Measurements from ENCODE around the gene ELL2. TPM values are rescaled to one million over a fixed set of nuclear protein-coding genes. Genes with fewer than 3 reads are reported as not detected.

ELL2 gene
- total RNA-seq, 6 experiments from 2014 or later = 74.3 to 96.4 (median 84.5) TPM

GRCh38 chr5:95868136-95868535 lies 93.5 kb downstream of the ELL2 start:
- WGBS (ENCODE audit: insufficient coverage, low coverage, low lambda C conversion rate, missing lambda C conversion rate) = 92% methylated on average over 4 of the region's 4 CpGs
- ATAC-seq (no peak), DNase-seq (no peak)
- TF ChIP-seq CTCF (IDR thresholded peaks at IDR 0.05) = no peak
- TF ChIP-seq POLR2A (IDR thresholded peaks at IDR 0.05) = no peak
- Histone ChIP-seq H3K36me3 (no peaks in the 10 kb centered on the region), H3K27ac (no peak overlapping the region), H3K9me3 (no peaks in the 10 kb centered on the region), H3K4me1 (peaks cover 0 to 43% (median 7%) of the 10 kb centered on the region in 4 donors), H3K27me3 (no peaks in the 10 kb centered on the region), H3K4me3 (no peak overlapping the region)
- intact Hi-C loops (cut with DNase I) = no loop called here

- H3K36me3 ChIP-seq = no peaks in the 10 kb centered on the region
- ATAC-seq (no peak), DNase-seq (peak in 1 of 3 donors; percentile 20)
- no peak overlapping the region for H3K27ac ChIP-seq
- intact Hi-C loops (cut with DNase I) = no loop called here
- H3K27me3 ChIP-seq = no peaks in the 10 kb centered on the region
- H3K4me3 ChIP-seq = no peak overlapping the region
- TF ChIP-seq POLR2A (IDR thresholded peaks at IDR 0.05) = no peak
- no peak for TF ChIP-seq CTCF (IDR thresholded peaks at IDR 0.05)
- WGBS (ENCODE audit: insufficient coverage, low coverage, low lambda C conversion rate, missing lambda C conversion rate) = 100% methylated on average over 1 of the region's 1 CpG
- H3K9me3 ChIP-seq = no peaks in the 10 kb centered on the region
- peaks cover 0 to 43% (median 10%) of the 10 kb centered on the region in 4 donors for H3K4me1 ChIP-seq
Observed at GRCh38 chr5:95866435-95867040, 95.1 kb downstream of the ELL2 start.

- Histone ChIP-seq H3K4me3 (no peak overlapping the region), H3K27me3 (no peaks in the 10 kb centered on the region), H3K4me1 (peaks cover 0 to 55% (median 12%) of the 10 kb centered on the region in 4 donors), H3K27ac (peak overlapping the region in 2 of 3 donors; percentile 7 to 97), H3K9me3 (no peaks in the 10 kb centered on the region), H3K36me3 (no peaks in the 10 kb centered on the region)
- DNase-seq (peak in 1 of 3 donors; percentile 51), ATAC-seq (peak in 3 of 4 donors; percentile 19 to 34 (median 23))
- intact Hi-C loops (cut with DNase I) = no loop called here
- TF ChIP-seq CTCF (IDR thresholded peaks at IDR 0.05) = no peak
- WGBS (ENCODE audit: insufficient coverage, low coverage, low lambda C conversion rate, missing lambda C conversion rate) = 23% methylated on average over 6 of the region's 6 CpGs
Observed at GRCh38 chr5:95864944-95865504, 96.6 kb downstream of the ELL2 start.

GRCh38 chr5:95864456-95864855 lies 97.2 kb downstream of the ELL2 start:
- no peak for TF ChIP-seq CTCF (IDR thresholded peaks at IDR 0.05)
- no peak for TF ChIP-seq POLR2A (IDR thresholded peaks at IDR 0.05)
- intact Hi-C loops (cut with DNase I) = no loop called here
- peaks cover 0 to 60% (median 12%) of the 10 kb centered on the region in 4 donors for H3K4me1 ChIP-seq
- no peaks in the 10 kb centered on the region for H3K9me3 ChIP-seq
- DNase-seq = no peak
- H3K27ac ChIP-seq = peak overlapping the region in 2 of 3 donors; percentile 7 to 97
- H3K4me3 ChIP-seq = no peak overlapping the region
- ATAC-seq = no peak
- WGBS (ENCODE audit: insufficient coverage, low coverage, low lambda C conversion rate, missing lambda C conversion rate) = 79% methylated on average over 1 of the region's 1 CpG
- no peaks in the 10 kb centered on the region for H3K27me3 ChIP-seq
- H3K36me3 ChIP-seq = no peaks in the 10 kb centered on the region
